Liver (tissue), 9 donors: ENCODE results near the gene C4orf36. TPM values are rescaled to one million over a fixed set of nuclear protein-coding genes. Genes with fewer than 3 reads are reported as not detected.

Source experiments
- DNase-seq: peaks from one replicate; pipeline ENCODE4 v3.0.0-alpha.2; 2017; ENCODE audit warnings: low spot score
- H3K27ac ChIP-seq, 2 donors: one replicate each; pipeline ENCODE4 v1.7.0; 2013; ENCODE audit warnings: inconsistent platforms in 2 of 2, low read length in 2 of 2, control low read depth in 1 of 2, low read depth in 1 of 2, mild to moderate bottlenecking in 1 of 2
- H3K27me3 ChIP-seq, 4 donors: one replicate each; pipeline versions ENCODE4 v1.6.1 to v1.7.0; 2013; ENCODE audit warnings: low read length in 3 of 4, inconsistent platforms in 1 of 4, mild to moderate bottlenecking in 1 of 4, moderate library complexity in 1 of 4; ENCODE audit not compliant: control insufficient read depth in 4 of 4, insufficient read depth in 4 of 4
- H3K36me3 ChIP-seq, 4 donors: one replicate each; pipeline versions ENCODE4 v1.6.1 to v1.7.0; 2013; ENCODE audit warnings: low read length in 3 of 4, mild to moderate bottlenecking in 3 of 4, low read depth in 1 of 4, moderate library complexity in 1 of 4; ENCODE audit not compliant: control insufficient read depth in 4 of 4, insufficient read depth in 3 of 4
- H3K4me1 ChIP-seq, 4 donors: one replicate each; pipeline versions ENCODE4 v1.6.1 to v1.7.0; 2013; ENCODE audit warnings: low read length in 3 of 4, mild to moderate bottlenecking in 3 of 4, moderate library complexity in 1 of 4; ENCODE audit not compliant: control insufficient read depth in 4 of 4, insufficient read depth in 4 of 4
- H3K4me3 ChIP-seq, 3 donors: one replicate each; pipeline versions ENCODE4 v1.6.1 to v1.7.0; 2013; ENCODE audit warnings: low read length in 3 of 3, control low read depth in 1 of 3, low read depth in 1 of 3, mild to moderate bottlenecking in 1 of 3
- H3K9ac ChIP-seq, 2 donors: one replicate each; pipeline ENCODE4 v1.7.0; 2013; ENCODE audit warnings: low read length in 2 of 2, mild to moderate bottlenecking in 2 of 2, moderate library complexity in 2 of 2, control low read depth in 1 of 2, low read depth in 1 of 2
- H3K9me3 ChIP-seq, 4 donors: one replicate each; pipeline versions ENCODE4 v1.6.1 to v1.7.0; 2013; ENCODE audit warnings: low read length in 3 of 4; ENCODE audit not compliant: control insufficient read depth in 4 of 4
- ATF3 ChIP-seq: IDR thresholded peaks from 2 replicates; pipeline ENCODE4 v1.6.1; 2016; ENCODE audit warnings: antibody characterized with exemption
- CTCF ChIP-seq: fragments of 150-350 bp; IDR thresholded peaks from 2 replicates; pipeline ENCODE4 v1.5.1; 2017; ENCODE audit warnings: improper control_type of control experiment, low read depth, low read length; ENCODE audit not compliant: missing input control
- EGR1 ChIP-seq, 2 donors: IDR thresholded peaks; 2 replicates each; pipeline ENCODE4 v1.6.1; 2016 to 2018; ENCODE audit warnings: antibody characterized with exemption in 2 of 2, low read depth in 2 of 2
- FOXA1 ChIP-seq: IDR thresholded peaks from 2 replicates; pipeline ENCODE4 v1.6.1; 2016; ENCODE audit warnings: antibody characterized with exemption
- FOXA2 ChIP-seq: IDR thresholded peaks from 2 replicates; pipeline ENCODE4 v1.6.1; 2016; ENCODE audit warnings: antibody characterized with exemption
- GABPA ChIP-seq, 2 donors: IDR thresholded peaks in 1 of 2; conservative IDR thresholded peaks in 1 of 2; 2 replicates each; pipeline ENCODE4 v1.6.1; 2016; ENCODE audit warnings: antibody characterized with exemption in 2 of 2, mild to moderate bottlenecking in 1 of 2, moderate library complexity in 1 of 2
- HNF4A ChIP-seq, 2 donors: conservative IDR thresholded peaks; 2 replicates each; pipeline ENCODE4 v1.6.1; 2016; ENCODE audit warnings: antibody characterized with exemption in 2 of 2, mild to moderate bottlenecking in 2 of 2
- HNF4G ChIP-seq: IDR thresholded peaks from 2 replicates; pipeline ENCODE4 v1.6.1; 2016; ENCODE audit warnings: antibody characterized with exemption
- JUND ChIP-seq, 2 donors: IDR thresholded peaks; 2 replicates each; pipeline ENCODE4 v1.6.1; 2016; ENCODE audit warnings: antibody characterized with exemption in 2 of 2
- MAX ChIP-seq: IDR thresholded peaks from 2 replicates; pipeline ENCODE4 v1.6.1; 2016; ENCODE audit warnings: antibody characterized with exemption
- NR2F2 ChIP-seq: IDR thresholded peaks from 2 replicates; pipeline ENCODE4 v1.6.1; 2016; ENCODE audit warnings: antibody characterized with exemption
- RAD21 ChIP-seq, 2 donors: IDR thresholded peaks; 2 replicates each; pipeline ENCODE4 v1.6.1; 2016; ENCODE audit warnings: antibody characterized with exemption in 2 of 2, mild to moderate bottlenecking in 2 of 2
- REST ChIP-seq: IDR thresholded peaks from 2 replicates; pipeline ENCODE4 v1.6.1; 2016; ENCODE audit warnings: antibody characterized with exemption, mild to moderate bottlenecking
- RXRA ChIP-seq, 2 donors: IDR thresholded peaks; 2 replicates each; pipeline ENCODE4 v1.6.1; 2017 to 2018; ENCODE audit warnings: antibody characterized with exemption in 2 of 2, mild to moderate bottlenecking in 1 of 2
- SP1 ChIP-seq: IDR thresholded peaks from 2 replicates; pipeline ENCODE4 v1.6.1; 2018; ENCODE audit warnings: antibody characterized with exemption, mild to moderate bottlenecking
- TAF1 ChIP-seq: conservative IDR thresholded peaks from 2 replicates; pipeline ENCODE4 v1.6.1; 2016; ENCODE audit warnings: antibody characterized with exemption, mild to moderate bottlenecking
- YY1 ChIP-seq: IDR thresholded peaks from 2 replicates; pipeline ENCODE4 v1.6.1; 2016; ENCODE audit warnings: antibody characterized with exemption, mild to moderate bottlenecking
- ZBTB33 ChIP-seq: IDR thresholded peaks from 2 replicates; pipeline ENCODE4 v1.6.1; 2016; ENCODE audit warnings: antibody characterized with exemption
- WGBS: extraction: QIAGEN DNeasy Blood & Tissue Kit; methylation state at CpG from one replicate; pipeline ENCODE4 v1.1.7; 2013; 5-methylcytosine and 5-hydroxymethylcytosine counted together
- polyA plus RNA-seq, 2 donors: library from polyadenylated mRNA; stranded (reverse) in 1 of 2; unstranded in 1 of 2; fragments of 200-250 nt in 1 of 2; fragments of >200 nt in 1 of 2; fragmentation: Nextera tagmentation in 1 of 2; extraction: Ambion mirVana in 1 of 2; gene quantifications; one replicate each; pipeline versions ENCODE4 v1.2.1 to v1.2.3, GENCODE V29; 2013 to 2015
- total RNA-seq, 2 donors: library from RNA; depleted of rRNA; stranded (reverse); fragments of >200 nt; gene quantifications; one replicate each; pipeline ENCODE4 v1.2.3, GENCODE V29; 2014
- donor health status: healthy.
- donor health status: healthy.
- donor health status: healthy.
- donor health status: healthy.
- donor health status: healthy.

Gene C4orf36
- total and polyA plus RNA-seq, 4 donors = 0.09 TPM; not detected in 3

GRCh38 chr4:86910369-86910768 lies 18.1 kb upstream of the C4orf36 start:
- no peak overlapping the region for H3K4me3 ChIP-seq
- no peak for DNase-seq
- H3K27me3 ChIP-seq = no peaks in the 10 kb centered on the region
- H3K9ac ChIP-seq = no peak overlapping the region
- no peak overlapping the region for H3K27ac ChIP-seq
- WGBS = 87% methylated on average over 5 of the region's 5 CpGs
- TF ChIP-seq ATF3 (no peak), YY1 (no peak), GABPA (IDR thresholded peaks at IDR 0.05 in 1 of 2, conservative IDR thresholded peaks at IDR 0.05 in 1 of 2) (no peak), JUND (IDR thresholded peaks at IDR 0.05) (no peak), REST (no peak), ZBTB33 (no peak), RAD21 (IDR thresholded peaks at IDR 0.05) (no peak), MAX (no peak), EGR1 (IDR thresholded peaks at IDR 0.05; ENCODE audit: low read depth in 2 of 2) (no peak), SP1 (no peak), CTCF (no peak), TAF1 (no peak), FOXA1 (no peak), RXRA (IDR thresholded peaks at IDR 0.05) (no peak), NR2F2 (no peak), HNF4A (conservative IDR thresholded peaks at IDR 0.05) (no peak), HNF4G (no peak), FOXA2 (no peak)
- H3K36me3 ChIP-seq = no peaks in the 10 kb centered on the region
- no peaks in the 10 kb centered on the region for H3K4me1 ChIP-seq
- no peaks in the 10 kb centered on the region for H3K9me3 ChIP-seq
